HS-27A (cell line): Measurements from ENCODE around the gene IFNGR1.
"Not testable (repeated sequence)": the region's sequence is repeated elsewhere in the genome, so short reads cannot be mapped to it uniquely, and the experiment has no call there.

Experiments
- DNase-seq: peaks from one replicate; pipeline ENCODE4 v3.0.0-alpha.2; 2012; ENCODE audit warnings: low read depth, missing footprints

IFNGR1 gene

DNA sequence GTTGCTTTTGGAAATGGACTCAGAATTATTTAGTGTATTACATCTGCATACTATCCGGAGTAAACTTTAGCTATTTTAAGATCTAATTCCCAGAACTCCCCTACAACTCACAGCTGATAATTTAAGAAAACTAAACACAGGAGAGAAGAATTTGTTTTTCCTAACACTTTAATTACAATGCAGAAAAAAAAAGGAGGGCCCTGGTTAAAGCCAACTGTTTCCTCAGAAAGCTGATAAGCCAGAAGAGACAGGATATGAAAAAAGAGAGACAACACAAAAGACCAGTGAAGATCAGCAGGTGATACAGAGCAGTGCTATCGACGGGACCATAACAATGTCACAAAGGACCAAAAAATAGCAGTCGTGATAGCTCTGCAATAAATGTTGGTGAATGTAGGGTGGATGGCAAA is 5.8 kb downstream of the IFNGR1 start:
- DNase-seq: no peak

DNA sequence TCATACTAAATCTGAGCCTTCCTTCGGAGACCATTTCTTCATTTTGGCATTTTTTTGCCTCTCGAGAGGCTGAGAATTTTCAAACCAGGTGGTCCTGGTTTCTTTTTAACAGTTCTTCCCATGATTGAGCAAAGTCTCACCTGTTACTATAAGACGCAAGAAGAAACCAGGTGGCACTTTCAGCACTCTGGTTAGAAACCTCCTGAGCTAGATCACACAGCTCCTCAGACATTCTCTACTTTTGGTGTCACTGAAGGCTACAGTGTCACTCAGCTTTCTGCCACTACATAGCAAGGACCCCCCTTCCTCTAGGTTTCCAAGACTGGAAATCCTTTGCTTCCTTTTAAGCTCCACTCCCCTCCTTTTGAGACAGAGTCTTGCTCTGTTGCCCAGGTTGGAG is 7.3 kb downstream of the IFNGR1 start:
- DNase-seq: no peak

GRCh38 chr6:137210903-137211302 is 8.3 kb downstream of the IFNGR1 start:
- DNase-seq: no peak

DNA sequence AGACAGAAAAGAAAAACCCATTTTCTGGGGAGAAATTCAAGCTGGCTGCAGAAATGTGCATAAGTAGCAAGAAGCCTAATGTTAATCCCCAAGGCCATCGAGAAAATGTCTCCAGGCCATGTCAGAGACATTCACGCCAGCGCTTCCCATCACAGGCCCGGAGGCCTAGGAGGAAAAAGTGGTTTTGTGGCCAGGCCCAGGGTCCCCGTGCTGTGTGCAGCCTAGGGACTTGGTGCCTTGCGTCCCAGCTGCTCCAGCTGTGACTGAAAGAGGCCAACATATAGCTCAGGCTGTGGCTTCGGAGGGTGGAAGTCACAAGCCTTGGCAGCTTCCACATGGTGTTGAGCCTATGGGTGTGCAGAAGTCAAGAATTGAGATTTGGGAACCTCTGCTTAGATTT is 10.9 kb downstream of the IFNGR1 start:
- DNase-seq: no peak

GRCh38 chr6:137207457-137207856 is 11.7 kb downstream of the IFNGR1 start:
- DNase-seq: not testable (repeated sequence)

GRCh38 chr6:137206577-137206976 is 12.6 kb downstream of the IFNGR1 start:
- DNase-seq: no peak

- DNase-seq: no peak
Observed at GRCh38 chr6:137203256-137203655, 15.9 kb downstream of the IFNGR1 start.

- no peak for DNase-seq
Observed at GRCh38 chr6:137202078-137202477, 17.1 kb downstream of the IFNGR1 start.

- no peak for DNase-seq
Observed at GRCh38 chr6:137201006-137201405, 18.2 kb downstream of the IFNGR1 start.

DNA sequence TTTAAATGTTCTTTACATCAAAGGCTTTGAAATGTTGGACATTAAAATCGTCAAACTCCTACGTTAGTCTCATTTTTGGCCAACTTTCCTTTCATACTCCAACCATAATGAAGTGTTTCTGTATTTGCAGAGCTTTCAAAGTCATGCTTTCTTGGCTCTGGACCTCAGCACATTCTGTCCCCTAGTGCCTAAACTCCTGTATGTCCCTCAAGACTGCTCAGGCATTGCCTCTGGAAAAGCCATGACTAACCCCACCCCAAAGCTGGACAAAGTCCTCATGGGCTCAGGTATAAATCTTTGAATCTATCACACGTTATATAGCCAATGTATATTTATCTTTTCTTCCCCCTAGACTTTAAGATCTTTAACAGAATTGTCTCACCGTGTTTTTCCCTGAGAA is 18.9 kb downstream of the IFNGR1 start:
- no peak for DNase-seq

DNA sequence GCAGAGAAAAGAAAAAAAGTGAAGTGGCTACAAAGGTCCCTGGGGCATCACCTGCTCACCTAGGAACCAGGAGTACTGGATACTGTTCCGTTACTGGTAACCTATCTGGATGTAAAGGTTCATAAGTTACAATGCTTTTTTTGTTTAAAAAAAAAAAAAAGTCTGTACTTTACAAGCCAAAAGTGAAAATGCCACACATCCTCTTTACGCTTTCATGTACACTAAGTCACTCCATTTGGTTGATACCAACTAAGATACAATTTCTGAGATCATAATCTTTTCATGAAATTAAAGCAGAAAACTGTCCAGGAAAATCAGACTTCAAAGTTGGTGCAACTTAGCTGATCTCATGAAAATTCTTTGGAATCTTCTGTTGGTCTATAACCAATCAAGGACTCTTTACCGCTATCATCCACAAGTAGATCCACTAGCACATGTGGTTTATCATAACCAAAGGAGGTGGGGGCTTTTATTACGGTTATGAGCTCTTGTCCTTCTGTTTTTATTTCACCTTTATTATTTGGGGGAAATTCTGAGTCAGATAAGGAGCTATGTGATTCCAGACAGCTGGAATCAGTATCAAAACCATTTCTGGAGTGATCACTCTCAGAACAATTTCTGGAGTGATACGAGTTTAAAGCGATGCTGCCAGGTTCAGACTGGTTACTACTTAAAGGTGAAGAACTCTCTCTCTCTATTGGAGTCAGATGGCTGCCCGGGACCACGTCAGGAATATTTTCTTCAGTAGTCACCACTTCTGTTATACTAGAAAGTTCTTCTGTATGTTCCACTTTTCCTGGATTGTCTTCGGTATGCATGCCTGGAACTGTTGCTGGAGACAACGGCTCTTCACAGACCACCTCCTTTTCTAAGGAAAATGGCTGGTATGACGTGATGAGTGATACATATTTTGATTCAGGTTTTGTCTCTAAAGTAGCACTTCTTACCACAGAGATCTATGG is 21.2 kb downstream of the IFNGR1 start:
- DNase-seq: no peak

GRCh38 chr6:137193256-137194070 is 25.7 kb downstream of the IFNGR1 start:
- no peak for DNase-seq

- no peak for DNase-seq
Observed at GRCh38 chr6:137192821-137193220, 26.4 kb downstream of the IFNGR1 start.

- no peak for DNase-seq
Observed at GRCh38 chr6:137191670-137192069, 27.5 kb downstream of the IFNGR1 start.

DNA sequence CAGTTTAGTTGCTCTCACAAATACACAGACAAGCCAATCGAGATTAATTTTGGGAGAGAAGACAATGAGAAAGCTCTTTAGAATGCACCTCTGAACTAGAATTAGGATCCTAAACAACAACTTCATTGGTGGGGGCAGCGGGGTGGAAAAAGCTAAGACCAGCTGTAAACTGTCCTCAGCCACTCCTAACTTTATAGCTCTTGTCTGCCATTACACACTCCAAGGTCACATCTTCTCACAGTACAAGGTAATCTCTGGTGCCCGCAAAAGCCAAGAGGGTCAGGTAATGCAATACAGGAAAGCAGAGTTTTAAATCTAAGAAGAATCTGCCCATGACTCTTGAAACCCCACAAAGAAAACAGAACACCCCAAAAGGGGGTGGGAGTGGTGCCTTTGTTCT is 27.9 kb downstream of the IFNGR1 start:
- no peak for DNase-seq

DNA sequence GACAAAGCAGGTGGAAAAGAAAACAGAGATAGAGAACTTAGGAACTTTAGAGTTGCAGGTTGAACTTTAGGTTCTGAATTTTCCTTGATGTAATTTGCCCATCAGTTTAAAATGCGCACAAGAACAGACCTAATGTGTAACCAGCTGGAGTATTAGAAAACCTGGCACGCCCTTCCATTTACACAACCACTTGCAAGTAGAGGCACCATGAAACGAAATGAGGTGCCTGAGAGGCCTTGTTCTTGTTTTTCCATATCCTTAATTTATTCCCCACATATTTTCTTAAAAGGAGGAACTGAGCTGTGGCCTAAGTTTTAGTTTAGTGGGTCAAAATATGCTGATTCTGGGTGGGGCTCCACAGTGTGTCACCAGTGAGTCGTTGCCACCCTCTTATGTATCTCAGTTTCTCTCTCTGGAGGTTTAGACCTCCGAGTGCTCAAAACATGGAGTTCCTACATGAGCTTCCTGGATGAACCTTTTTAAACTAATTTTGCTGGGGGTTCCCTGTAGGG is 28.5 kb downstream of the IFNGR1 start:
- DNase-seq: no peak

DNA sequence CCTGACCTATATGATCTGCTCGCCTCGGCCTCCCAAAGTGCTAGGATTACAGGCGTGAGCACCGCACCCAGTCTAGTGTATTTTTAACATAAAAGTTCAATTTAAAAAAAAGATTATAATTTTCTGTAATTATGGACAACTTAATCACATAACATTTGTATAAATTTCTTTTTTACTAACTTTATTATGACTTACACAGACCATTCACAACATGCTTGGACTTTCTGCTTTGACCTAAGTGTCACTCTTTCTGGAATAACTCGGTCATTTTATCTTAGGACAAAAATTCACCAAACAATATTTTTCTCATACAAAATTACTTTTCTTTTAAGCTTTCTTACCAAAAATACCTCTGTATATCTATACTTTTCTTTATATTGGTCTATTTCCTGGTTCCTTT is 30.3 kb downstream of the IFNGR1 start:
- no peak for DNase-seq

DNA sequence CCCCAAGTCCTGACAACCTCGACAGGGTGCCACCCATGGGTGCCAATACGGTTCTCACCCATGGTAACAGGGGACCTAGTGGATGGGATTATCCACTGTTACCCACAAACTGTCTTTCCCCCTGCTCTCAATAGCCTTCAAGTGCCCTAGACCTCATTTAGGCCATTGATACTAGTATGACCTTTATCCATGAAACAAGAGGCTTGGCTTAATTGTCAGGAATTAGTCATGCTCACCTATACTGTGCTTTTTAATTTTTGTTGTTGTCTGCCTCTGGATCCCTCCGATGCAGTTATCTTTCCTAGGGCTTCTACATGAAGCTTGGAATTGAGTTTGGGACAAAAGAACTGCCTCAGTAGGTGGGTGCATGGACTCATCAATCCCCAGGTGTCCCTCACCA is 33.9 kb downstream of the IFNGR1 start:
- DNase-seq: no peak

- no peak for DNase-seq
Observed at GRCh38 chr6:137182654-137183073, 36.5 kb downstream of the IFNGR1 start.

DNA sequence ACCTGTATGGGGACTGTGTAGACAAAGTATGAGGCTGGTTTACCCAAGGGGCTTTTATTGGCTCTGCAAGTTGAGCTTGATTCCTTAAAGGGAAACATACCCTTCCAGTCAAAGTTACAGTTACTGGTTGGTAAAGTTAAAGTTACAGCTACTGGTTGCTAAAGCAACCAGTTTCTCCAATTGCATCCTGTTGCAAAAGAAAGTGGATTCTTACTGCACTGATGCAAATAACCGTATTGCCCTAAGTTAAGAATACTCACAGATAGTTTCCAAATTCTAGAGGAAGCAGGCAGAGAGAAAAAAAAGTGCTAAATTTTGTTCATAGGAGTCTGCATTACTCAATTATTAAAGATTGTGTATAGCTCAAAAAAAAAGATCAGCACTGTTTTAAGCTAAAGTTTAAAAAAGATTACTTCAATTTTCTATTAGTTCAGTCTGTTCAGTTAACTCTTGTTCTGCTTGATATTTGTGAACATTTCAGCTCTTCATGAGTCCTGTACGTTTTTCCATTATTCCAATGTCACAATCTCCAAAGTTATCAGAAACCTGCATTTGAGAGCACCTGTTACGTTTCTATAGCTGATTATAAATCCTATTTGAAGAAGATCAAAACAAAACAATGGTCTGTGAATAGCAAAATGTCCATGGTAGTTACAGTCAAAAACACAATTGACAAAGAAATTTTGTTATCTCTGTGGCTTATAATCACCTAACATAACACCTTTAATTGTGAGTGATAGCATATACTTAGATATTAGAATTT is 37.1 kb downstream of the IFNGR1 start:
- no peak for DNase-seq

DNA sequence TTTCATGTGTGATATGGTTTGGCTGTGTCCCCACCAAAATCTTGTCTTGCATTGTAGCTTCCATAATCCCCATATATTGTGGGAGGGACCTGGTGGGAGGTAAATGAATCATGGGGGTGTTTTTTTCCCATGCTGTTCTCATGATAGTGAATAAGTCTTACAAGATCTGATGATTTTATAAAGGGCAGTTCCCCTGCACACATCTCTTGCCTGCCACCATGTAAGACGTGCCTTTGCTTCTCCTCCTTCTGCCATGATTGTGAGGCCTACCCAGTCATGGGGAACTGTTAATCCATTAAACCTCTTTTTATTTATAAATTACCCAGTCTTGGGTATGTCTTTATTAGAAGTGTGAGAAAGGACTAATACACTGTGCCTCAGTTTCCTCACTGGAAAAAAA is 41.6 kb downstream of the IFNGR1 start:
- no peak for DNase-seq

GRCh38 chr6:137176729-137177128 is 42.5 kb downstream of the IFNGR1 start:
- no peak for DNase-seq
